Occipital lobe (tissue), 2 donors: Measurements from ENCODE around the gene WAC. TPM values are rescaled to one million over a fixed set of nuclear protein-coding genes. Genes with fewer than 3 reads are reported as not detected.
"Not testable (repeated sequence)": the region's sequence is repeated elsewhere in the genome, so short reads cannot be mapped to it uniquely, and the experiment has no call there.

Experiments
- DNase-seq: peaks from one replicate; lab custom pipeline; 2025; lab: John Stamatoyannopoulos, UW
- total RNA-seq: library from RNA; depleted of rRNA; stranded (reverse); fragments of >200 nt; gene quantifications from one replicate; pipeline ENCODE4 v1.2.3, GENCODE V29; 2014

The WAC gene
- total RNA-seq, 1 donor from 2014 or later, result 95.3 TPM

GRCh38 chr10:28566458-28567015, 33.6 kb downstream of the WAC start:
- DNase-seq, result no peak

DNA sequence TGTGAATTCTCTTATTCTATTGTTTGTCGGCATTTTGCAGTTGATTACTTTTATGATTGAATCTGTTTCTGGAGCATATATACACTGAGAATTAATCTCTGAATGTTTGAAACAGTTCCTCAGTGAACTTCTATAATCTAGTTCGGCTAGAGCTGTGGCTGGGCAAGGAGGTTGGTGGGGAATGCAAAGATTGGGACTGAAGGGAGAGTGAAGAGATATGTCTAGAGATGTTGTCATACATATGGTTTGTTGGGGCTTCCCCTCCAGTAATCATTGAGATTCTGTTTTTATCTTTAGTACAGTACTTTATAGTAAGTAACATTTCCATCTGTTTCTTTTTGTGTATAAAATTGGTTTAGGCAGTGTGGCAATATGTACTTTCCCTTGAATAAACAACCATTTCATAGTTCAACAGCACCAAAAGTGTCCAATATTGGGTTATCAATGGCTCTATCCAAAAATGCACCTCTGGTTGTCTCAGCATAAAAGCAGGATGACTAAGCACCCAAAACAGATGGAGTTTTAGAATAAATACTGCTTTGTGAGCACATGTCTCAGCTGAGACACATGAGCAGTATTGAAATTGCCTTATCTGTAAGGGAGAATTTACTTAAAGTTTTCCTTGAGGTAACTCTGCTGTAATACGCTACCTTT, 36.7 kb downstream of the WAC start:
- DNase-seq, result no peak

GRCh38 chr10:28570598-28570997, 37.7 kb downstream of the WAC start:
- no peak for DNase-seq

GRCh38 chr10:28571265-28571664, 38.3 kb downstream of the WAC start:
- no peak for DNase-seq

DNA sequence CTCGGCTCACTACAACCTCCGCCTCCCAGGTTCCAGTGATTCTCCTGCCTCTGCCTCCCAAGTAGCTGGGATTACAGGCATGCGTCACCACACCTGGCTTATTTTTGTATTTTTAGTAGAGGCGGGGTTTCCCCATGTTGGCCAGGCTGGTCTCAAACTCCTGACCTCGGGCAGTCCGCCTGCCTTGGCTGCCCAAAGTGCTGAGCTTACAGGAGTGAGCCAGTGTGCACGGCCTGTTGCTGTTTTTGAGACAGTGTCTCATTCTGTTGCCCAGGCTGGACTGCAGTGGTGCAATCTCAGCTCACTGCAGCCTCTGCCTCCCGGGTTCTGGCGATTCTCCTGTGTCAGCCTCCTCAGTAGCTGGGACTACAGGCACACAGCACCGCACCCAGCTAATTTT, 41.3 kb downstream of the WAC start:
- DNase-seq, result not testable (repeated sequence)

DNA sequence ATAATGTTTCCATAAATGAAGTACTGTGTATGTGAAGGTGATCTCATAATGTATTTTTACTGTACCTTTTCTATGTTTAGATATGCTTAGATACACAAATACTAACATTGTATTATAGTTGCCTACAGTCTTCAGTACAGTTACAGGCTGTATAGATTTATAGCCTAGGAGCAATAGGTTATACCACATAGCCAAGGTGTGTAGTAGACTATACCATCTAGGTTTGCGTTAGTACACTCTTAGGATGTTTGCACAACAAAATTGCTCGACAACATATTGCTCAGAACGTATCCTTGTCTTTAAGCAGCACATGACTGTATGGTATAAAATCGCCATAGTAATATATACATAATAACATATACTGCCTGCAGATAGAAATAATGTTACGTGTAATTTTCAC, 42.9 kb downstream of the WAC start:
- DNase-seq, result no peak

GRCh38 chr10:28577506-28577905, 44.6 kb downstream of the WAC start:
- no peak for DNase-seq

DNA sequence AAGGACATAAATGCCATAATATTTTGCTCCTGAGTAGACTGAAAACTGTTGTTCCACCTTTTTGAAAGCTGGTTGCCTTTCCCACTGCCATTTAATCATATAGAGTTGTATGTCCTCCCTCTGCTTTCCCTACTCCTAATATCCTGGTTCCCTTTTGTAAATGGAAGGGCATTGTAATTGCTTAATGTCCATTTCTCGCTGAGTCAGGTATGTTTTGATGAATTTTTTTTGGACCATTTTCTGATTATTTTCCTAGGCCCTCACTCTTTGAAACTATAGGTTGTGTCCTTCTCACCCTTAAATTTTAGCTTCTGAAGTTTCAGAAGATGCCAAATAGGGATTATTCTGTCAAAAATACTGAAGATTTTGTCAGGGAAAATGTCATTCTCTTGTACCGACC, 45.5 kb downstream of the WAC start:
- no peak for DNase-seq

GRCh38 chr10:28580825-28581224, 47.9 kb downstream of the WAC start:
- DNase-seq, result no peak

DNA sequence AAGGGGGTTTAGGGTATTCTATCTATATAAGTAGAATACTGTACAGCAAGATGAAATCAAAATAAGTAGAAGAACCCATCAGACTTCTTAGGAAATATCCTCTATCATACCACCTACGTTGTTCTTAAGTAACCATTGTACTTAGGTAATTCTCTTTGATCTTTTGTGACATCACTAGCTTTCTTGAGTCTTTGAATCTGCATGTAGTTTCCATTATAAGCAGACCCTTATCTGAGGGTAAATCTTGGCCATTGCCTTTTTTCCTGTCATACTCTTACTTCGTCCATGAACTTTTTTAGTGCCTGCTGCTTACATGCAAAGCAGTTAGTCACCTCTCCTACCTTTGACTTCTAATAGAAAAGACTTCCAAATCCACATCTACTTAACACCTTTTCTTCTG, 49.0 kb downstream of the WAC start:
- DNase-seq, result no peak

DNA sequence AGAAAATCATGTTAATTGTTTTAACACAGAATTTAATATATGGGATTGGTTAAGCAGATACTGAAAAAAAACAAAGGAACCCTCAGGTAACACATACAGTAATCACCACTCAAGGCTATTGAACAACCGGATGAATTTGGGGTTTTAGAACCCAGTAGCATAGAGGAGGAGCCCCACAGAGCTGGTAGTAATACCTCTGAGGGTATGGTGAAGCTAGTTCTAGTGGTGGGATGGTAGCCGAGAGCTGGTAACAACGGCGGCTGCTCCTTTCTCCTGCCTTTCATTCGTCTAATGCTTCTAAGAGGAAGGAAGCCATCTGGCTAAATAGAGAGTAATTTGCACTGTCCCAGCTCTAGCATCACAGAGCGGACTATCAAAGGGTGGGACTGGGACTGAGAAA, 52.2 kb downstream of the WAC start:
- DNase-seq, result no peak

- no peak for DNase-seq
These were observed 53.3 kb downstream of the WAC start for GRCh38 chr10:28586176-28586575.

DNA sequence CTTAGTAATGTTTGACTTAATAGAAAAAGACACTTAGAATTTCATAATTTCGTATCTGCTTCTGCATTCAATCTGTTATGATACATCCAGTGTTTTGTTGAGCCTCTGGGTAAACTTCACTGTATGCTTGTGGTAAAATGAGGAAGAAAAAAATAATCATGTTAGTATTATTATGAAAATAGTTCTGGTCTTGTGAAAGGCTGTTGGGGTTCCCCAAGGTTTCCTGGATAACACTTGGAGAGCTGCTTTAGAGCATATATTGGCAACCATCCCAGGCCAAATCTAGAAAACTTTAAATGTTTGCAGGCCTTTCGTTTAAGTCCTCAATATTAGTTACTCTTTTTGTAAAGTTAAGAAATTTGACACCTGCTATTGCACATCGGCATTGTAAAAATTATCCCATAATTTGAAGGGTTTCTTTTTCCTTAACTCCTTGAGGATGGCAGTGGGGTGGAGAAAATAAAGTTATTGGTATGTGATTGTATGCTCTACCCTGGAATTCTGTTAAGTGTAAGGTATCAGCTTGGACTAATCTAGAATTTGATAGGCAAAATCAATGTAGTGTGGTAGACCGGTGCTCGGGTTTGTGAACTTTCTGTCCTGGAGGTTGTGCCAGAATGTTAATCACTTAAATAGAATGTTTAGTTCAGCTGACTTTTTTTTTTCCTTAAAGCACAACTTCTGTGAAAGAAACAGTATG, 54.5 kb downstream of the WAC start:
- no peak for DNase-seq

- no peak for DNase-seq
These were observed 55.0 kb downstream of the WAC start for GRCh38 chr10:28587970-28588290.

GRCh38 chr10:28592953-28593352, 60.0 kb downstream of the WAC start:
- no peak for DNase-seq

GRCh38 chr10:28593811-28594210, 60.9 kb downstream of the WAC start:
- DNase-seq, result no peak

DNA sequence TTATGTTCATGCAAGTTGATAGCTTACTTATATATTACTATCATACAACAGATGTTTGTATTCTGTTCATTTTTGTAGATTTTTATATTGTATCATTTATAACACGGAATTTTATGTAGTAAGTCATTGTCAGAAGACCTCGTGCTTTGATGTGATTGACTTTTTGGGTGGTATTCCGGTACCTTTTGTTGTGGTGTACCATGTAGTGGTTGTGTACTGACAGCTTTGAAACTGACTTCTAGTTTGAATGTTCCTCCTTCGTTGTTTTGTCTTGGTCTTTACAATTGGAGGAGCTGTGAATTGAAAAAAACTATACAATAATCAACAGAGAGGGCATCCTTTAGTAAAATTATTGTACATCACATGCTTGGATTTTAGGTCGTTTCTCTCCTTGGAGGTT, 61.5 kb downstream of the WAC start:
- no peak for DNase-seq

- no peak for DNase-seq
These were observed 62.7 kb downstream of the WAC start for GRCh38 chr10:28595613-28596012.

GRCh38 chr10:28600056-28600455, 67.1 kb downstream of the WAC start:
- no peak for DNase-seq

DNA sequence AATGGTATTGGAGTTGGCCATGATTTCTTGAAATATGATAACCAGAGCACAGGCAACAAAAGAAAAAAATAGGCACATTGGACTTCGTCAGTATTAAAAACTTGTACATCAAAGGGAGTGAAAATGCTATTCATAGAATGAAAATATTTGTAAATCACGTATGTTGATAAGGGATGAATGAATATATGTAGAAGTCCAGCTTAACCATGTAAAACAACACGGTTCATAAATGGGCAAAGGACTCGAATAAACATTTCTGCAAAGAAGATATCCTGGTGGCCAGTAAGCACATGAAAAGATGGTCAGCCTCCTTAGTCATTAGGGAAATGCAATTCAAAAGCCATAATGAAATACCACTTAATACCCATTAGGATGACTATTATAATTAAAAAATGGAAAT, 68.1 kb downstream of the WAC start:
- DNase-seq, result no peak

- no peak for DNase-seq
These were observed 71.9 kb downstream of the WAC start for GRCh38 chr10:28604567-28605536.

DNA sequence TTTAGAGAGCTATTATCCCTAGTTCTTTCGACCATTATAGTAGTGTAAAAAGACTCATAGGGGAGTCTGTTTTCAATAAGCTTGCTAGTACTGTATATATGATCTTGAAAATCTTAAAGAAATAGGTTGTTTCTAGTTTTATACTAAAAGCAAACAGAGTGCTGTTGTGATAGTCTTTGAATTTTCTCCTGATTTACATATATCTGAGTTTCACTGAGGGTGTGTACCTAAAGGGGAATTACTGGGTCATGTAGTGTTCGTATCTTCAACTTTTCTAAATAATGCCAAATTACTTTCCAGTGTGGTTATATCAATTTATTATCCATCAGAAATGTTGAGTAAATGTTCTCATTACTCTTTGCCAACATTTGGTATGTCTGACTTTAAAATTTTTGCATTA, 73.7 kb downstream of the WAC start:
- DNase-seq, result no peak
